GM21367 (cell line): ENCODE measurements around the gene ERC2.

Source experiments
- ATAC-seq: cut with Tn5 transposase; IDR thresholded peaks from one replicate; pipeline ENCODE4 v1.9.1; 2021; ENCODE audit not compliant: unreplicated experiment

Gene ERC2

DNA sequence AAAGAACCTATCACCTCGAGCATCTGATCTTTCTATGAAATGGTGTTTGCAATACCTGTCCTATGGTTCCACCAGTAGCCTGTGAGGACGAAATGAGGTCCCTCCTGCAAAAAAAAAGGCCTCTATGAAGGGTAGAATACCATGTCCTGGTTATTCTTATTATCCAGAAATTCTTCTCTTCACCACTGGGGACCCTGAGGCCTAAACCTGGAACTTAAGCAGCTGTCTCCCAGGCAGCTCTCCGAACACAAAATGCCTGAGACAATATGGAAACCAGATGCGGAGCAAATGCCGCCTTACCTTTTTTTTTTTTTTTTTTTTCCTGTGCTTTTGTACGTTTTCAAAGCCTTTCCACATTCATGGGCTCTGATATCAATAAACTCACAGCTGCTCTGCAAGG lies 919.1 kb downstream of the ERC2 start:
- no peak for ATAC-seq

DNA sequence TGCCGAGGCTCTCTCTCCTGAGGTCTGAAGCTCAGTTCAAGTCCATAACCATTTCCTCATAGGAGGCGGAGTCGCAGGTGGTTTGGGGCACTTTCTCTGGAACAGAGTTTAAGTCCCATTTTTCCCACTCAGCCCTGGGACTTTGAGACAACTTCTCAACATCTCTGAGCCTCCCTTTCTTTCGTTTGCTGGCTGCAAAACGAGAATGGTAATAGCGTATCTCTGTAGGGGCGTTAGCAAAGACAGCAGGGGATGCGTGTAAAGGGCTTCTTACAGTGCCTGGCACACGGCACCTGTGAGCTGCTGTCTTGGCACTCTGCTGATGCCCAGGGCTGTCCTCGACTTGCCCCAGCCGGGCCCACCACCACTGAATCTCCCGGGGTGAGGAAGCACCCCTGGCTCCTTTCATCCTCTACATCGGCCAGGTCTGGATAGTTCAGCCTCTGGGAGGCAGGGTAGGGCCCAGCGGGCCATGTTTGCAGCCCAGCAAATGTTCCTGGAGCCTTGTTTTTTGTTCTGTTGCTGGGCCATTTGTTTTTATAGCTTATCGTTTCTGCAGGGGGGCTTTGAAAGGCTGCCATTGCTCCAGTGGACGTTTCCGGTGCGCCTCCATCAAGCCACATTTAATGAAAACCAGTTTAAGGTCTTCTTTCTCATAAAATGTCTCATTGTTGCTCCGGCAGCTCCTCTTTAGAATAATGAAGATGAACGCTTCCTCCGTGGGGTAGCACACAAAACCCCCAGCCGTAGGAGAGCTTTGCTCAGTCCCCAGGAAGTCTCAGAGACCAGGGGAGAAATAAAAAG lies 921.2 kb downstream of the ERC2 start:
- no peak for ATAC-seq

DNA sequence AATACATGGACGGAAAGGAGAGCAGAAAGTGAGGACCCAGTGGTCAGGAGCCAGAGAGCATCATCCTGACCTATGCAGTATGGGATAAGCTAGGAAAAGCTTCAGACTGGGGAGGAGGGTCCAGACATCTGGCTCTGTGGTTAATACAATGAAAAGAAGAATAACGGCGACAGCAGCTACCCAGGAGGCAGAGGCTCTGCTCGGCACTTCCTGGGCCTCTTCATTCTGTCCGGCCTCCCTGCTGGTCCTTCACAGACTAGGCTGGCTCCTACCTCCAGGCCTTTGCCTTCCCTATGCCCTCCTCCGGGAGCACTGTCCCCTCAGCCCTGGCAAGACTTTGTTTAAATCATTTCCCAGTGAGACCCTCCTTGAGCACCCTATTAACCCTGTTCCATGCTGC lies 922.3 kb downstream of the ERC2 start:
- no peak for ATAC-seq

DNA sequence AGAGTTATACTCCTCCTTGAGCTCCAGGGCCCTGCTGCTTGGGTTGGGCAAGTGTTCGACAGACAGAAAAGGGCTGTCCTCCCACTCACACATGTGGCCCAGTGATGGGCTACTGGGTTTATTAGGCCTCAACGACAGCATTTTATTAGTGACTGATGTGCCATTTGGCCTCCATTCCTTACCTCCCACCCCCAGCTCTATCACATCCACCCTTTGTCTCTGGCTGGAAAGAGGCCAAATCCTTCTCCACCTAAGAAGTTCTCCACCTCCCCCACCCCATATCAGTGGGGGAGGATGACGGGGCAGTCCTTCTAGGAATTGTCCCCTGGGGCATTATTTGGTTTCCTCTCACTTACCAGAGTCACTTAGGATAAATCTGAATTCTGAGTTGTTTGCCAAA lies 924.0 kb downstream of the ERC2 start:
- ATAC-seq, result no peak

DNA sequence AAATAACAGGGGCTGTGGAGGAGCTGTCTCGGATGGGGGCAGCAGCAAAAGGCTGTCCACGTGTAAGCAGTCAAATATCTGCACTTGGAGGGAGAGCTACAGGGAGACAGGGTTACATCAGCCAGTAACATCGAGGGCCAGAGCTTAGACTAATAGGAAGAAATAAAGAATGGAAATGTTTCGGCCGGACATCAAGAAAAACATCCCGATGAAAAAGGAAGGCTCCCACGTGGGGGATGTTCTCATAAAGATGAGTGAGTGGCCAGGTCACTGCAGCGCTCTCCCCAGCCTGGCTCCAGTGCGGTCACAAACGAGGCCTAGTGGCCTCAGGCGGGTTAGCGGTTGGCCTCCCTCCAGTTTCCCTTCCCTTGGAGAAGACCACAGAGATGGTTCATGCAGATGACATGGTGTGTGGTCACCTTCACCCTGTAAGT lies 925.1 kb downstream of the ERC2 start:
- ATAC-seq, result no peak

DNA sequence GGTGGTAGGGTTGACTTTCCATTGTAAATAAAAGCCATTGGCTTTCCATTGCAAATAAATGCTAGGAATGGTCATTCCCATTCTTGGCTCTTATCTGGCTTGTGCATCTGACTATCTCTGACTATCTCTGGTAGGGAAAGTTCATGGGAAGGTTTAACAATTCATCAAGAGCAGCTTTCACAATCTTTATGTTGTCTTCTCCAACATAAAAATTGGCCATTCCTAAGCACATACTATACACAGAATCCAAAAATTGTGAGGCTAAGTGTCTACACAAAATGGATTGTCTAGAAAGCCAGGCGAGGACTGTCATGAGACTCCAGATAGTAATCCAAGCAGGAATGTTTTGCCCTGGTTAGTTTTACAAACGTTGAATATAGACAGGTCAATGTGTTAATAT lies 926.8 kb downstream of the ERC2 start:
- no peak for ATAC-seq

DNA sequence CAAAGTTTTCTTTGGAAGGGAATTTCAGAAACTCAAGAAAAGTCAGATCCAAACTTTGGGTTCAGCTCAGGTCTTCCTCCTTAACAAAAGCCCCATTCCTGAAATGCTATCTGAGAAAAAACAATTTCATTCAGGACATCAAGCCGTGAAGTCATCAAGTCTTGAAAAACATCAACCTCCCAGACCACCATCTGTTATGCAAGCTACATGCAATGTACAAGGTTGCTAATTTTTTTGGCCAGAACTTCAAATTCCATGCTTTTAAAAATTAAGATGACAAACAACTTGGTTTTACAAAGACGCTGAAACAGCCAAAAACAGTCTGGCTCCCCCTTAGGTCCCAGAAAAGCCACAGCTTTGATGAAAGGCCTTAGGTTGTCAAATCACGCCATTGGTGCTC lies 927.3 kb downstream of the ERC2 start:
- ATAC-seq, result no peak

DNA sequence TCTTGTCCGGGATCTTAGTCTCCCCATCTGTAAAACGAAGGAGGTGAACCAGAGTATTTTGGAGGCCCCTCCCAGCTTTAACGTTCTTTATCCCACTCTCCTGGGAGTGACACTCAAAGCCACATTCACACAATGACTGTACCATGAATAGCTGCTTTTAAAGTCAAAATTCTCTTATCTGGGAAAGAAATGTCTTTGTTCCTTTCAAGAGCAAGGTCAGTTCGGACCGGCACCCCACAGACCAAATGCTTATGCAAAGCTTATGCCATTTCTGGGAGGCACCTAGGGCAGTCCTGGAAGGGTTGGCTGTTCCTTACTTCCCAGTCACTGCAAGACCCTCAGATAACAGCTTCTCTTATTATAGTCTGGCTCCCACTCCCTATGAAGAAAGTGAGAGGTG lies 927.7 kb downstream of the ERC2 start:
- no peak for ATAC-seq

DNA sequence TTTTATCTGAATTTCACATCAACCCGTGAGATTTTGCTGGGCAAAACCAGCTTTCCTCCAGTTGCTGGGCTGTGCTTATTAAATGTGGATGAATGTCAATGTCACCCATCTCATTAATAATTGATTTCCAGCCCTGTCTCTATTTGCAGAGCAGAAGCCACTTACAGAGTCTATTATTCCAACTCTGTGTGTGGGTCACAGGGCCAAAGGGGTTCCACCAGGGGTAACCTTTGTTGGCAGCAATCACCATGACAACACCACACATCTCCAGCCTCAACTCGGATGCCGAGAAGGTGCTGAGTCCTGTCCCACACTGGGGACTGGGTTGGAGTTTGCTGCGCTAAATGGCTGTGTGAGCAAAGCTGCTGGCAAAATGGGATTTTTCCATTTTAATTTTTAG lies 930.1 kb downstream of the ERC2 start:
- ATAC-seq, result no peak

DNA sequence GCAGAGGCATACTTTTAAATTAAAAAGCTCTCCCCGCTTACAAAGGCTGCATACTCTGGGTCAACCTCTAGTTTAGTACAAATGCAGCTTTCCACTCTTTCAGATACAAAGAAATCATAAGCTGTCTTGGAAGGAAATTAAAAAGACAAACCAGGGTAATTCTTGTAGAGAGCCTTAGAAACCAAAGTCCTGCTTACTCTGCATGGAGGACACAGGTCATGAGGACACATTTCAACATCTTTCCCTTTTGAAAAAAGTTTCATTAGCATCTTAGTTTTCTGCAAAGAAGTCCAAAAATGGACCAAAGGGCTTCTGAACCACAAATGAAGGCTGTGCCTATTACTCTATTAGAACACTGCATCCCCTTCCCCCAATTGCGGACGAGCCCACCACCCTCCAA lies 930.7 kb downstream of the ERC2 start:
- no peak for ATAC-seq

DNA sequence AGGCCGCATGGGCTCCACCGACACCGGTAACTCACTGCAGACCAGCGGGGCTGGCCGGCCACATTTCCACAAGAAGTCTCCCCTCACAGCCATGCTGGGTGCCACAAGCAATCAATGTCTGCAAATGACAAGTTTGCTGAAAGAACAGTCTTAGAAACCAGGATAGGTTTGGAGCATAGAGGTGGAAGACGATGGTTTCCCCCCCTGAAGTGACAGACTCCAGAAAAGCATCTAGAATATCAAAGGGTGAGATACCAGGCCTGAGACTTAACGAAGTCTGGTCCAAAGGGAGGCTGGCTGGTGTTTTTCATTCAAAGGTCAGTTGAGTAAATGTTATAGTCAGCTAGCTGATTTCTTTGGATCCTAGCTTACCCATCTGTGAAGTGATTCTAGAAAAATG lies 931.1 kb downstream of the ERC2 start:
- ATAC-seq, result no peak

DNA sequence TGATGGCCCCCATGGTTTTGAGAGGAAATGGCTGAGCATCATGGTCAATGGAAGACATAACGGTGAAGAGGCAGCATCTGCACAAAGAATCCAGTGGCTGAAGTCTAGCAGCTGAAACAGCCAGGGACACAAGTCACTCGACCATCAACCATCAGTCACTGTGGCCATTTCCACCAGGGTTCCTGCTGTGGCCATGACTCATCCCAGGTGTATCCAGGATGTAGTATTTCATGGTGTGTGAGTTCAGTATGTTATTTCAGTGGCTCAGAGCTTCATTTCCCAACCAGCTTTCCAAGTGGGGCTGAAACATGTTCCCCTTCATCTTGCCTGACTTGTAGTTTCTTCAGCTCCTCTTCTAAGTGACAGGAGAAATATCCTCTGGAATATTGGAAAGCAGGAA lies 933.4 kb downstream of the ERC2 start:
- no peak for ATAC-seq

DNA sequence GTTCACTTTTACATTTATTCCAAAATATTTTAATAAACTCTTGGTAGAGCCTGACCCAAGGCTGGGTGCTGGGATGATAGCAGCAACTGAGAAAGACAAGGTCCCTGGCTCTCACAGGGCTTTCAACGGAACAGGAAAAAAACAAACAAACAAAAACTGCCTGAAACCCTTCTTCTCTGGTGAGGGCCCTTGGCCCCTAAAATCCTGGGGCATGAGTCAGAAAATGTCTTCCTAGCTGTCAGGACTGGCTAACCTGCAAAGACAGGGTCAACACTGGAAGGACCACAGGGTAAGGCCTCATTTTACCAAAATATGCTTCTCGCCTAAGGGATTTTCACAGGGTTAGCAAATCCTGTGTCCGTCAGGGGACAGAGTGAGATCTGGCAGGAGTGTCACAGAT lies 935.5 kb downstream of the ERC2 start:
- no peak for ATAC-seq

DNA sequence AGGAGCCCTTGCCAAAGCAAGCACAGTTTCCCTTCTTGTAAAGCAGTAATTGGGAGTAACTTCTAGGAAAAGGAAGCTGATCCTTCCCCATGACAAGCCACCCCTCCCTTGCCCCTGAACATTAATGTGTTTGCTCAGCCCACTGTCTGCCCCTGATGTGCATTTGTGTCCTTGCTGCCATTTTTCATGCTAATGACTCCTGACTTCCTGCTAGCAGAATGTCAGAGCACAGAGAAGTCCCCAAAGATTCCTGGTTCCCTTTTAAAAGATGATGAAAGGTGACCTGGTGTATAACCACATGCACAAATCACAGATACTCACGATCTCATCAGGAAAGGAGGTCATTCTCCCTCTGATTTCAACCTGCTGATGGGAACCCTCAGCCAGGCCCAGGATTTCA lies 936.9 kb downstream of the ERC2 start:
- no peak for ATAC-seq

DNA sequence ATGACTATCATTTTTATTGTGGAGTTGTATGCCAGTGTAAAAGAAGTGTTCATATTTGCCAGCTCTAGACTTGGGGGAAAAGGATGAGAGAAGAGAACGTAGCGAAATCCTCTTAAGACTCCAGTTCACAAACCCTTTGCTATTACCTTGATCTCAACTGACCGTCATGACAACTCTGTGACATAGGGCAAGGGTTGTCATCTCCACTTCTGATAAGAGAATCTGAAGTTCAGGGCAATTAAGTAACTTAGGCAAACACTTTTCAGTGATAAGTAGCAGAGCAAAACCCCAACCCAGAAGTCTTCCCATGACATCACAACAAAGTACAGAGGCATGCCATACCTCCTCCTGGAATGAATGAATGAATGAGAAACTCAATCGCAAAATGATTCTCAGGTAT lies 940.9 kb downstream of the ERC2 start:
- no peak for ATAC-seq

DNA sequence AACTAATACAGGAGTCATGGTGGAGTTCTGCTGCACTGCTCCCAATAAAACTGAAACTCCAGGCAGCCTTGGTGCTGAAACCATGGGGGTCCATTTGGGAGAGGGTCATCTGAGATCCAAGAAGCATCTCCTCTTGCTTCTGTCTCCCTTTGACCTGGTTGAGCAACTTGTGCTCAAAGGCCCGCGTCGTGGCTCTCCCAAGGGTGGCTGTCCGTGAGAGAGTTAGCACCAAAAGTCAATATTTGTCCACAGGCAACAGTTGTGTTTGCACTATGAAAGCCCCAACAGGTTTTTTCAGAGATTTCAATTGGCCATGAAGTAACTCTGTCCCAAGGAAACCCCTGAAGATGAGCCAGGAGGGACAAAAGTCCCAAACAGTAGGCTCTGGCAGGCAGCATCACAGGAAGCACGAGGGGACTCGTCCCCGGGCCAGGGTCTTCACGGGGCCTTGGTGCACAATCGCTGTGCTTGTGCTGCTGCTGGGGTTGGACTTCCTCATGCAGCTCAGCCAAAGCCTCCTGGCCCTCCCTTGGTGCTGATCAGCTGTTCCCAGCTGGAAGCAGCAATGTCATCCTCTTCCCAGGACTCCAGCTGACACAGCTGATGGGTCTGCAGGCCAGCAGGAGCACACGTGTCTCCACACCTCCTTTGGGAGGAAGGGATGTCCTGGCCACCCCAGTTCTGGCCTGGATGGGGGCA lies 941.8 kb downstream of the ERC2 start:
- no peak for ATAC-seq

DNA sequence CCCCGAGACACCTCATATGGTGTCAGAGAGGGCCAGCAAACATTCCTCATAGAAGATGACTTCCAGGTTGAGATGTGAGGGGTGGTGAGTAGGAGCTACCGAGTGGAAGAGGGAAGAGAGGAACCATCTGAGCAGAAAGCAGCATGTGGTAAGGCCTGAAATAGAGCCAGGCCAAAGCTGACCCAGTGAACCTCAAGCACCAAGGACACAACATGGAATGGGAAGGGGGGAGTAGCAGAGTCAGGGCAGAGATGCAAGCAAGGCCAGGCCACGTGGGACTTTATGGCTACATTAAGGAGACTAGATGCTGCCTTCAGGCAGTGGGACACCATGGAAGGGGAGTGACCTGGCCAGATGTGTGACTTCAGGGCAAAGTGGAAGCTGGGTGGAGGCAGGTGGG lies 942.8 kb downstream of the ERC2 start:
- no peak for ATAC-seq

DNA sequence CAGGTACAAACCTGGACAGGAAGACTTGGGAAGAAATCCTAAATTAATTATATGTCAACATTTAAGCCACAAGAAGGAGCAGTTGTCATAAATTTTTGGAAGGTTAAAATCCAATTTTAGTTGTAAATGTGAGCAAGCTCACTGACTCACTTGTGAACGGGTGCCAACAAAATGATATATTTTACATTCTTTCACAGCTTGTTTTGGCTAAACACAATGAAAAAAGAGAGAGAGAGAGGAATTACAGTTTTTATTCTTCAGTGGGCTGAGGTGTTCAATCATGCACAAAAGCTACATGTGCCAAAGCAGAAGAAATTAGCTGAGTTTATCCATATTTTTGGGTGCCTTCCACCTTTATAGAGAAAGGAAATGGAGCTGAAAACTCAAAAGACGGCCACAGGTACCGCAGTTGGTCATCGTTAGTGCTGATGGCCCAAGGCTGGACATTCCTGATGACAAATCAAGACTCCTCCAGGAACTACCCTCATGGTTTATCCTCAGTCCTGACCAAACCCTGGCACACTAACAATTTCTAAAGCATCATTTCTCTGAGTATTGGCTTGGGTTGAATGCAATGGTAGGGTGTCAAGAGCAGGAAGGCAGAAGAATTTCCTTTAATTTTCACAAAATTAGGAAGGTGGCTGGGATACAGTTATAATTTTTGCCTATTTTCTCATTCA lies 943.6 kb downstream of the ERC2 start:
- no peak for ATAC-seq

DNA sequence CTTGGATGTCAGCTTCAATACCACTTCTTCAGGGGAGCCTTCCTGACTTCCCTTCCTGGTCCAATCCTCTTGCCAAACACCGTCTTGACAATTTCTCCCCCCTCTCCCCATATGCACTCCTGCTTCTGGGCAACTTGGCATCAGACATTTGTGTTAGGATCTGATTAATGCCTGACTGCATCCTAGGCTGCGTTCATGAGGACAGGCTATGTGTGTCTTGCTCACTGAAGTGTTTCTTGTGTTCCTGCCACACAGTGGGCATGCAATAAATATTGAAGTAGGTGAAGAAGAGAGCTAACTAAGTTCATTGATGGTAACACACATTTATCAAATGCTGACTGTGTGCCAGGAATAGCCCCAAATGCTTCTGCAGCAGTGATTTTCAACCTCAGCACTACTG lies 944.8 kb downstream of the ERC2 start:
- no peak for ATAC-seq

DNA sequence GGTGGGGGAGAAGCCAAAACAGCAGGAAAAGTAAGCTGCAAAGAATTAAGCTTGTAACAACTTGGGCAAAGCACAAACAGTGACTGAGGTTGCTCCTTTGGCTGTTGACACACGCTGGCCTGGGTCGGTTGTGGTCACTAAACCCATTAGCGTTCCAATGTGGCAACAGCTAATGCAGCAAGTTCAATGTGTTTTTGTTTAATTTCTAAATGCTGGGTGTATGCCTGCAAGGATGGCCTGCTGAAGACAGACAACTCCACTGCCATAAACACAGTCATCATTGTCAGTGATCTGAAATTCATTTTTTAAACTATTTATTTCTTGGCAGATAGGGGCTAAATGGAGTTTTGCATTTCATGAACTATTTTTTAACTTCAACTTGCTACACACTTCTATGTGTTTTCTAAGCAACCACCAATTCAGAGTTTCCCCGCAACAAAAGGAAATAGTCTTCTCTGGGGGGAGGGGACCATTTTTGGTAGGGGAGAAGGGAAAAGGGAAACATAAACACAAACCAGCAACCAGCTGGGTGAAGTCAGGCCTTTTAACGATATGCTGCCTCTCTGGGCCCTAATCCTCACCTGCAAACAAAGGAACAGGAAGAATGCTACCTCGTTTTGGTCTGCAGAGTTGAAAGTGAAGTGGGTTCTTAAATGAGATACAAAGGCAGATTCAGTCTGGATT lies 946.4 kb downstream of the ERC2 start:
- ATAC-seq, result no peak

DNA sequence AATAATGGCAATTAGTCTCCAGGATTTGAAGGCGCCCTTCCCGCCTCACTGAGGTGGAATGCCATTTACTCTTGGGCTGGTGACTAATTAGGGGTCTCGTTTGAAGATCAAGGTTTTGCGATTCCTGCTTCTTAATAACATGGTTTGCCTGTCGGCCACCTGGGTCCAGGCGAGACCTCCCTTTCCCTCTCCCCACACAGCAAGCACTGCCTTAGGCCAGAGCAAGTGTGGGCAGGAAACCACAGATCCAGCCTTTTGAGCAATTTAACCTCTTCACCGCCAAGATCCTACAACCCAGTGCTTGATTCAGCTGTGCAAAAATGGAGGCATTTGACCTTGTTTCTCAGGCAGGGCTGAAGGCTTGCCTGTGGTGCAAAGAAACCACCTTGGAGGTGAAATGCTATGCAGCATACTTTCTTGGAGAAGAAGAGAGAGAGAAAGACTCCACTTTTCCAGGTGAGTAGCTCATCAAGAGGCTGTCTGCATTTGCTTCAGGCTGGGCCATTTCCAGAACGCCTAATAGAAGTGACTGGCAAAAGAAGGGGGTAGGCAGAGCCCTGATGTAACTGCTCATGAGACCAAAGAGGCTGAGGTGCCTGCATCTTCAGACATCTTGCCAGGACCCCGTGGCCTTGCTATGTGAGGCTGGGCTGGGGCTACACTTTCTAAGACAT lies 947.1 kb downstream of the ERC2 start:
- ATAC-seq, result no peak
